Stomach (tissue), 9 donors: ENCODE data around the gene FURIN. TPM values are rescaled to one million over a fixed set of nuclear protein-coding genes. Genes with fewer than 3 reads are reported as not detected.

Source experiments
- DNase-seq, 2 donors: peaks; one replicate each; pipeline versions ENCODE4 v3.0.0 to v3.0.0-alpha.2; 2013 to 2019
- H3K27ac ChIP-seq, 5 donors: fragments of 200-600 bp in 4 of 5; sonication (generic) in 4 of 5; one replicate each; pipeline ENCODE4 v1.5.1; 2013 to 2019; ENCODE audit warnings: mild to moderate bottlenecking in 1 of 5, moderate library complexity in 1 of 5
- H3K27me3 ChIP-seq, 3 donors: fragments of 200-600 bp; sonication (generic); one replicate each; pipeline ENCODE4 v1.5.1; 2017 to 2019; ENCODE audit warnings: mixed run types in 1 of 3
- H3K36me3 ChIP-seq, 4 donors: fragments of 200-600 bp; sonication (generic); 1 replicate in 3 of 4; 2 replicates in 1 of 4; pipeline ENCODE4 v1.5.1; 2016 to 2019
- H3K4me1 ChIP-seq, 4 donors: fragments of 200-600 bp; sonication (generic); one replicate each; pipeline ENCODE4 v1.5.1; 2016 to 2019
- H3K4me3 ChIP-seq, 4 donors: fragments of 200-600 bp; sonication (generic) in 3 of 4; one replicate each; pipeline ENCODE4 v1.5.1; 2016 to 2019; ENCODE audit warnings: mild to moderate bottlenecking in 1 of 4
- H3K9me3 ChIP-seq, 4 donors: fragments of 200-600 bp; sonication (generic); one replicate each; pipeline ENCODE4 v1.5.1; 2016 to 2019
- CTCF ChIP-seq, 7 experiments: fragments of 450-650 bp in 4 of 7; fragments of 200-600 bp in 3 of 7; sonication (generic) in 3 of 7; IDR thresholded peaks; one replicate each; pipeline ENCODE4 v1.5.1; 2016 to 2019; ENCODE audit warnings: antibody characterized with exemption in 7 of 7, control low read depth in 2 of 7, mild to moderate bottlenecking in 1 of 7
- EP300 ChIP-seq: sonication (generic); formaldehyde crosslinking; IDR thresholded peaks from one replicate; pipeline ENCODE4 v1.6.1; 2017; ENCODE audit warnings: antibody characterized with exemption
- POLR2A ChIP-seq, 4 donors: fragments of 450-650 bp; IDR thresholded peaks; one replicate each; pipeline ENCODE4 v1.6.1; 2016; ENCODE audit warnings: antibody characterized with exemption in 4 of 4, control low read depth in 2 of 4, mild to moderate bottlenecking in 1 of 4, moderate library complexity in 1 of 4
- POLR2AphosphoS5 ChIP-seq, 3 donors: sonication (generic); formaldehyde crosslinking; IDR thresholded peaks; one replicate each; pipeline ENCODE4 v1.6.1; 2016; ENCODE audit warnings: antibody characterized with exemption in 3 of 3
- WGBS, 5 donors: extraction: QIAGEN DNeasy Blood & Tissue Kit in 3 of 5; methylation state at CpG; one replicate each; pipeline versions ENCODE4 v1.1.5 to v1.1.7; 2013 to 2018; 5-methylcytosine and 5-hydroxymethylcytosine counted together
- intact Hi-C: fragments of 100-400 bp; cut with DNase I; formaldehyde crosslinking; loops from one replicate; pipeline ENCODE4 v1.15.1; 2023; ENCODE audit warnings: low total_unique reads
- polyA plus RNA-seq, 3 donors: library from polyadenylated mRNA; stranded (reverse); fragments of 200-250 nt; gene quantifications; one replicate each; pipeline ENCODE4 v1.2.3, GENCODE V29; 2013
- total RNA-seq, 5 donors: library from RNA; depleted of rRNA; stranded (reverse); fragments of >200 nt; gene quantifications; one replicate each; pipeline versions ENCODE4 v1.1.0 to v1.2.3, GENCODE V29; 2014 to 2016
- donor health status: healthy with polysubstance abuse.
- donor health status: Bipolar disorder and iron deficiency.
- donor health status: healthy.

Gene FURIN
- total and polyA plus RNA-seq, 8 donors, result 13.7 to 81.1 (median 43.2) TPM

GRCh38 chr15:90889313-90889730, 20.9 kb downstream of the FURIN start:
- no peak for TF ChIP-seq CTCF (IDR thresholded peaks at IDR 0.05)
- TF ChIP-seq POLR2AphosphoS5 (IDR thresholded peaks at IDR 0.05), result no peak
- no peak for TF ChIP-seq EP300
- TF ChIP-seq POLR2A (IDR thresholded peaks at IDR 0.05), result no peak
- Histone ChIP-seq H3K9me3 (no peaks in the 10 kb centered on the region), H3K4me3 (no peak overlapping the region), H3K27ac (no peak overlapping the region), H3K4me1 (peaks cover 14 to 27% (median 27%) of the 10 kb centered on the region in 4 donors), H3K36me3 (peaks cover 46 to 74% (median 62%) of the 10 kb centered on the region in 4 donors), H3K27me3 (no peaks in the 10 kb centered on the region)
- 62 to 80% (median 78%) methylated on average over 9 to 18 of the region's 18 CpGs for WGBS, 5 donors
- intact Hi-C loops, result loop anchor here (5.0 kb wide), 1 partner anchor 237 kb away; no protein-coding TSS in a partner anchor
- DNase-seq, result no peak

- no peak overlapping the region for H3K27ac ChIP-seq
- H3K4me3 ChIP-seq, result no peak overlapping the region
- H3K36me3 ChIP-seq, result peaks cover 47 to 79% (median 68%) of the 10 kb centered on the region in 4 donors
- H3K4me1 ChIP-seq, result peaks cover 10 to 22% (median 21%) of the 10 kb centered on the region in 4 donors
- intact Hi-C loops, result loop anchor here (5.0 kb wide), 1 partner anchor 238 kb away; no protein-coding TSS in a partner anchor
- H3K9me3 ChIP-seq, result no peaks in the 10 kb centered on the region
- 84 to 90% (median 88%) methylated on average over 23 to 31 of the region's 31 CpGs for WGBS, 5 donors
- DNase-seq, result no peak
- TF ChIP-seq CTCF (IDR thresholded peaks at IDR 0.05), result no peak
- no peak for TF ChIP-seq POLR2AphosphoS5 (IDR thresholded peaks at IDR 0.05)
- TF ChIP-seq POLR2A (IDR thresholded peaks at IDR 0.05), result no peak
- no peak for TF ChIP-seq EP300
- H3K27me3 ChIP-seq, result no peaks in the 10 kb centered on the region
These were observed 21.5 kb downstream of the FURIN start for GRCh38 chr15:90889736-90890456.

GRCh38 chr15:90890839-90891238, 22.5 kb downstream of the FURIN start:
- no peak overlapping the region for H3K4me3 ChIP-seq
- TF ChIP-seq POLR2AphosphoS5 (IDR thresholded peaks at IDR 0.05) (no peak), POLR2A (IDR thresholded peaks at IDR 0.05) (no peak), EP300 (no peak), CTCF (IDR thresholded peaks at IDR 0.05) (no peak)
- intact Hi-C loops, result no loop called here
- H3K4me1 ChIP-seq, result peaks cover under 1 to 12% (median 12%) of the 10 kb centered on the region in 4 donors
- H3K27ac ChIP-seq, result no peak overlapping the region
- no peaks in the 10 kb centered on the region for H3K27me3 ChIP-seq
- DNase-seq, result no peak
- no peaks in the 10 kb centered on the region for H3K9me3 ChIP-seq
- H3K36me3 ChIP-seq, result peaks cover 57 to 89% (median 77%) of the 10 kb centered on the region in 4 donors
- WGBS, 5 donors, result 84 to 91% (median 89%) methylated on average over 4 to 12 of the region's 12 CpGs

- H3K4me3 ChIP-seq, result no peak overlapping the region
- H3K36me3 ChIP-seq, result peaks cover 60 to 92% (median 82%) of the 10 kb centered on the region in 4 donors
- intact Hi-C loops, result no loop called here
- no peaks in the 10 kb centered on the region for H3K27me3 ChIP-seq
- TF ChIP-seq POLR2A (IDR thresholded peaks at IDR 0.05) (no peak), EP300 (no peak), CTCF (IDR thresholded peaks at IDR 0.05) (no peak), POLR2AphosphoS5 (IDR thresholded peaks at IDR 0.05) (no peak)
- 84 to 91% (median 87%) methylated on average over 6 to 8 of the region's 8 CpGs for WGBS, 5 donors
- peaks cover 0 to 6% (median 5%) of the 10 kb centered on the region in 4 donors for H3K4me1 ChIP-seq
- no peak overlapping the region for H3K27ac ChIP-seq
- no peaks in the 10 kb centered on the region for H3K9me3 ChIP-seq
- no peak for DNase-seq
These were observed 23.1 kb downstream of the FURIN start for GRCh38 chr15:90891346-90891949.
